Liver (tissue), 3 donors: ENCODE measurements around the gene ZGLP1.

Source experiments
- CTCF ChIP-seq: fragments of 150-350 bp; IDR thresholded peaks from 2 replicates; pipeline ENCODE4 v1.5.1; 2017; ENCODE audit warnings: improper control_type of control experiment, low read depth, low read length; ENCODE audit not compliant: missing input control
- MAX ChIP-seq: IDR thresholded peaks from 2 replicates; pipeline ENCODE4 v1.6.1; 2016; ENCODE audit warnings: antibody characterized with exemption
- RAD21 ChIP-seq, 2 donors: IDR thresholded peaks; 2 replicates each; pipeline ENCODE4 v1.6.1; 2016; ENCODE audit warnings: antibody characterized with exemption in 2 of 2, mild to moderate bottlenecking in 2 of 2
- YY1 ChIP-seq: IDR thresholded peaks from 2 replicates; pipeline ENCODE4 v1.6.1; 2016; ENCODE audit warnings: antibody characterized with exemption, mild to moderate bottlenecking
- ZBTB33 ChIP-seq: IDR thresholded peaks from 2 replicates; pipeline ENCODE4 v1.6.1; 2016; ENCODE audit warnings: antibody characterized with exemption
- donor health status: healthy.
- donor health status: healthy.

- TF ChIP-seq CTCF = no peak
- no peak for TF ChIP-seq YY1
- TF ChIP-seq RAD21 (IDR thresholded peaks at IDR 0.05) = no peak
- TF ChIP-seq ZBTB33 = no peak
- no peak for TF ChIP-seq MAX
Measured at GRCh38 chr19:10290876-10291553, 18.6 kb downstream of the ZGLP1 start.
